ENCODE data around the gene ST3GAL3. TPM values are rescaled to one million over a fixed set of nuclear protein-coding genes. Genes with fewer than 3 reads are reported as not detected.

The ST3GAL3 gene
- total RNA-seq, 1 donor, result 16.8 TPM

GRCh38 chr1:43750083-43750482, 42.7 kb downstream of the ST3GAL3 start:
- no peak for TF ChIP-seq CTCF (IDR thresholded peaks at IDR 0.05; ENCODE audit: insufficient read depth, low read depth, low read length)
- H3K4me3 ChIP-seq (ENCODE audit: low read depth, low read length), result no peak overlapping the region
- DNase-seq (ENCODE audit: low read depth), result peak; percentile 16

- H3K4me3 ChIP-seq (ENCODE audit: low read depth, low read length), result no peak overlapping the region
- no peak for DNase-seq (ENCODE audit: low read depth)
- TF ChIP-seq CTCF (IDR thresholded peaks at IDR 0.05; ENCODE audit: insufficient read depth, low read depth, low read length), result no peak
Observed at GRCh38 chr1:43753422-43753821, 46.1 kb downstream of the ST3GAL3 start.

- no peak for DNase-seq (ENCODE audit: low read depth)
- no peak overlapping the region for H3K4me3 ChIP-seq (ENCODE audit: low read depth, low read length)
- no peak for TF ChIP-seq CTCF (IDR thresholded peaks at IDR 0.05; ENCODE audit: insufficient read depth, low read depth, low read length)
Observed at GRCh38 chr1:43754892-43755291, 47.6 kb downstream of the ST3GAL3 start.

- no peak for TF ChIP-seq CTCF (IDR thresholded peaks at IDR 0.05; ENCODE audit: insufficient read depth, low read depth, low read length)
- H3K4me3 ChIP-seq (ENCODE audit: low read depth, low read length), result no peak overlapping the region
- DNase-seq (ENCODE audit: low read depth), result peak; percentile 32
Observed at GRCh38 chr1:43757343-43758053, 50.2 kb downstream of the ST3GAL3 start.

GRCh38 chr1:43760745-43761317, 53.5 kb downstream of the ST3GAL3 start:
- peak; percentile 29 for DNase-seq (ENCODE audit: low read depth)
- no peak for TF ChIP-seq CTCF (IDR thresholded peaks at IDR 0.05; ENCODE audit: insufficient read depth, low read depth, low read length)
- no peak overlapping the region for H3K4me3 ChIP-seq (ENCODE audit: low read depth, low read length)

- H3K4me3 ChIP-seq (ENCODE audit: low read depth, low read length), result no peak overlapping the region
- TF ChIP-seq CTCF (IDR thresholded peaks at IDR 0.05; ENCODE audit: insufficient read depth, low read depth, low read length), result peak; percentile 87
- DNase-seq (ENCODE audit: low read depth), result peak; percentile 90
Observed at GRCh38 chr1:43763497-43763973, 56.2 kb downstream of the ST3GAL3 start.

Data from fibroblast of villous mesenchyme (primary cell).